KBM-7 (cell line): ENCODE measurements around the gene SLC9A3.
A peak's percentile ranks its signal among the peaks of the same experiment; 100 is the strongest.

Source experiments
- DNase-seq: peaks from one replicate; pipeline ENCODE4 v3.0.0-alpha.2; 2015
- in situ Hi-C: fragments of 300-500 bp; cut with MboI; formaldehyde crosslinking; loops from 2 replicates; pipeline ENCODE4 v1.14.3; 2020; ENCODE audit warnings: low sequenced_read_pairs, low pct_unique_long_range_greater_than_20kb, mixed read lengths

Gene SLC9A3

GRCh38 chr5:556909-557441 is 32.7 kb upstream of the SLC9A3 start:
- DNase-seq, result no peak
- in situ Hi-C loops, result no loop called here

GRCh38 chr5:555058-555623 is 30.9 kb upstream of the SLC9A3 start:
- no peak for DNase-seq

GRCh38 chr5:554284-554988 is 30.2 kb upstream of the SLC9A3 start:
- in situ Hi-C loops, result no loop called here
- no peak for DNase-seq

More at GRCh38 chr5:555058-555623, 30.9 kb upstream of the SLC9A3 start:
- in situ Hi-C loops, result no loop called here

- in situ Hi-C loops, result no loop called here
- DNase-seq, result no peak
Observed at GRCh38 chr5:553874-554273, 29.6 kb upstream of the SLC9A3 start.

- no peak for DNase-seq
- in situ Hi-C loops, result no loop called here
Observed at GRCh38 chr5:551406-551805, 27.2 kb upstream of the SLC9A3 start.

- in situ Hi-C loops, result no loop called here
- DNase-seq, result no peak
Observed at GRCh38 chr5:549229-549628, 25.0 kb upstream of the SLC9A3 start.

- peak; percentile 30 for DNase-seq
- in situ Hi-C loops, result no loop called here
Observed at GRCh38 chr5:548256-548655, 24.0 kb upstream of the SLC9A3 start.

GRCh38 chr5:547086-547924 is 23.1 kb upstream of the SLC9A3 start:
- in situ Hi-C loops, result no loop called here
- DNase-seq, result no peak

GRCh38 chr5:546376-546908 is 22.2 kb upstream of the SLC9A3 start:
- in situ Hi-C loops, result no loop called here
- no peak for DNase-seq

GRCh38 chr5:545641-546375 is 21.6 kb upstream of the SLC9A3 start:
- in situ Hi-C loops, result no loop called here
- DNase-seq, result no peak

GRCh38 chr5:544675-545355 is 20.6 kb upstream of the SLC9A3 start:
- in situ Hi-C loops, result no loop called here
- no peak for DNase-seq

GRCh38 chr5:543755-544674 is 19.8 kb upstream of the SLC9A3 start:
- in situ Hi-C loops, result no loop called here
- DNase-seq, result peak; percentile 96

- DNase-seq, result no peak
- in situ Hi-C loops, result no loop called here
Observed at GRCh38 chr5:543351-543750, 19.1 kb upstream of the SLC9A3 start.

GRCh38 chr5:542319-543311 is 18.4 kb upstream of the SLC9A3 start:
- DNase-seq, result no peak
- in situ Hi-C loops, result no loop called here

- in situ Hi-C loops, result no loop called here
- no peak for DNase-seq
Observed at GRCh38 chr5:541539-542318, 17.5 kb upstream of the SLC9A3 start.
